WI38 (cell line): ENCODE data around the gene PCDH12.

ENCODE experiments used
- H3K4me3 ChIP-seq: 2 replicates; pipeline ENCODE4 v1.5.1; 2011; ENCODE audit warnings: low read depth, mild to moderate bottlenecking, control low read depth, low read length
- TF ChIP-seq, protein P1 (sequence below): IDR thresholded peaks from 2 replicates; pipeline ENCODE4 v1.5.1; 2012; ENCODE audit warnings: low read depth, mild to moderate bottlenecking, control low read depth, low read length

The PCDH12 gene

DNA sequence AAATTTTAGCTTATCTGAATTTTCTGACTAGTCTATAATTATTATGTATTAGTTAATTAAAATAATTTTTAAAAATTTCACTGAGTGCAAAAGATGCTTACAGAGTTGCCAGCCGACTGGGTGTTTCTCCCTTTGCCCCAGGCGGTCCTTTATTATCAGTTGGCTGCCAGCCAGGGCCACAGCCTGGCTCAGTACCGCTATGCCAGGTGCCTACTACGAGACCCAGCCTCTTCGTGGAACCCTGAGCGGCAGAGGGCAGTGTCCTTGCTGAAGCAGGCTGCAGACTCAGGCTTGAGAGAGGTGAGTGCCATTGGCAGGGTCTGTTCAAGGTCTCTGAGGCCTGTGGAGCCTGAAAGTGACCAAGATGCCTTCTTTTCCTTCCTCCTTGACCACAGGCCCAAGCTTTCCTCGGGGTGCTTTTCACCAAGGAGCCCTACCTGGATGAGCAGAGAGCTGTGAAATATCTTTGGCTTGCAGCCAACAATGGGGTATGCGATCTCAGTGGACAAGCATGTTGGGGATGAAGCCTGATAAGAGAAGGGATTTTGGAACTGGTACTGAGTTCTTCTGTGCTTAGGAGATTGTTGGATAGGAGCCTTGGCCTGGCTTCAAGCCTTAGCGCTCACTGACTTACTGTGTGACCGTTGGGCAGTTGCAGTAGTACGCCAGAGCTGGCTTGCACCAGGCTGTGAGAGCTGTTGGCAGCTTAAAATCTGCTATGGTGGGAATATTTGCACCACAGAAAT lies 23.7 kb downstream of the PCDH12 start:
- TF ChIP-seq, protein P1, sequence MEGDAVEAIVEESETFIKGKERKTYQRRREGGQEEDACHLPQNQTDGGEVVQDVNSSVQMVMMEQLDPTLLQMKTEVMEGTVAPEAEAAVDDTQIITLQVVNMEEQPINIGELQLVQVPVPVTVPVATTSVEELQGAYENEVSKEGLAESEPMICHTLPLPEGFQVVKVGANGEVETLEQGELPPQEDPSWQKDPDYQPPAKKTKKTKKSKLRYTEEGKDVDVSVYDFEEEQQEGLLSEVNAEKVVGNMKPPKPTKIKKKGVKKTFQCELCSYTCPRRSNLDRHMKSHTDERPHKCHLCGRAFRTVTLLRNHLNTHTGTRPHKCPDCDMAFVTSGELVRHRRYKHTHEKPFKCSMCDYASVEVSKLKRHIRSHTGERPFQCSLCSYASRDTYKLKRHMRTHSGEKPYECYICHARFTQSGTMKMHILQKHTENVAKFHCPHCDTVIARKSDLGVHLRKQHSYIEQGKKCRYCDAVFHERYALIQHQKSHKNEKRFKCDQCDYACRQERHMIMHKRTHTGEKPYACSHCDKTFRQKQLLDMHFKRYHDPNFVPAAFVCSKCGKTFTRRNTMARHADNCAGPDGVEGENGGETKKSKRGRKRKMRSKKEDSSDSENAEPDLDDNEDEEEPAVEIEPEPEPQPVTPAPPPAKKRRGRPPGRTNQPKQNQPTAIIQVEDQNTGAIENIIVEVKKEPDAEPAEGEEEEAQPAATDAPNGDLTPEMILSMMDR: no peak

DNA sequence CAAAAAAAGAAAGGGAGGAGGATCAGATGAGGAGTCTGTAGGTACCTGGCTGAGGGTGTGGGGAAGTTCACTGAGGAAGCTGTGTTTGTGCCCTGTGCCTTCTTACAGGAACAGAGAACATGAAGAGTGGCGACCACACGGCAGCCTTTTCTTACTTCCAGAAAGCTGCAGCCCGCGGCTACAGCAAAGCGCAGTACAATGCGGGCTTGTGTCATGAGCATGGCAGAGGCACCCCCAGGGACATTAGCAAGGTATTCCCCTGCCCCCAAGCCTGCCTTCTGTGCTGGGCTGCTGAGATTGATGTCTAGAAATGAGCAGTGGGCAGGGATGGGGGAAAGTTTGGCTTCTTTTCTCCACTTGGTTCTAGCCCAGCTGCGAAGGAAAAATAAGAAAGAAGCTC lies 24.9 kb downstream of the PCDH12 start:
- H3K4me3 ChIP-seq: no peak overlapping the region
- TF ChIP-seq, protein P1: no peak

More for the DNA sequence above, 23.7 kb downstream of the PCDH12 start:
- H3K4me3 ChIP-seq: no peak overlapping the region

DNA sequence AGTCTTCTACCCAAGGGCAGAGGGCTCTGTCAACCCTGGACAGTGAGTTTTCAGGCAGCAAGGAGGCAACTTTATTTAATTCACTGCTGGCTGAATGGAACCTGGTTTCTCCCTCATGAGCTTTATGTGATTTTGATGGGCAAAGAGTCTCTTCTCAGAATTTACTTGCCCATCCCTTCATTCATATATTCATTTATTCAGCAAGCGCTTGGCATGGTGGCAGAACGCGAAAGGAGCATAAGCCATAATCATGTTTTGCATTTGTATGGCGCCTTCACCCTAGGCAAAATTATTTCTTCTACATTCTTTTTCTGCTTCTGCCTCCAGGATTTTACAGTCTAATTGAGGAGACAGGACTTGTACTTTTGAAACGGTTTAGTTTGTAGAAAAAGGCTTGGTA lies 26.3 kb downstream of the PCDH12 start:
- TF ChIP-seq, protein P1: no peak
- H3K4me3 ChIP-seq: no peak overlapping the region

DNA sequence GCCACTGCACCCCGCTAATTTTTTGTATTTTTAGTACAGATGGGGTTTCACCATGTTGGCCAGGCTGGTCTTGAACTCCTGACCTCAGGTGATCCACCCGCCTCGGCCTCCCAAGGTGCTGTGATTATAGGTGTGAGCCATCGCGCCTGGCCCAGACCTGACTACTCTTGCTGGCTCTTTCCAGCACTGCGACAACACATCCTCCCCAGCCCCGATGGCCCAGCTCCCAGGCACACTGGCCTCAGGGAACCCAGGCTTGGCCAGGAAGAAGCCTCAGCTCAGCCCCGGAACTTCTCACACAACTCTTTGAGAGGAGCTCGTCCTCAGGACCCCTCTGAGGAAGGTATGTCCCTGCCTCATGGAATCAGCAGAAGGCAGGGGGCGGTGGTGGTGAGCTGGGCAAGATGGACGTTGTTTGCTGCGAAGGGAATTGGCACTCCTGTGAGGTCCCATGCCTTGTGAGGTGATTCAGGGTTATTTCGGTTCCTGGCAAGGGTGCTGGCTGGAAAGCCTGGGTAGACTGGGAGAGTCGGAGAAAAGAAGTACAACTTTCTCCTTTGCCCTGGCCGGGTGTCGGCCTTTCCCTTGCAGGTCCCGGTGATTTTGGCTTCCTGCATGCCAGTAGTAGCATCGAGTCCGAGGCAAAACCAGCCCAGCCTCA lies 28.5 kb downstream of the PCDH12 start:
- TF ChIP-seq, protein P1: no peak
- no peak overlapping the region for H3K4me3 ChIP-seq

DNA sequence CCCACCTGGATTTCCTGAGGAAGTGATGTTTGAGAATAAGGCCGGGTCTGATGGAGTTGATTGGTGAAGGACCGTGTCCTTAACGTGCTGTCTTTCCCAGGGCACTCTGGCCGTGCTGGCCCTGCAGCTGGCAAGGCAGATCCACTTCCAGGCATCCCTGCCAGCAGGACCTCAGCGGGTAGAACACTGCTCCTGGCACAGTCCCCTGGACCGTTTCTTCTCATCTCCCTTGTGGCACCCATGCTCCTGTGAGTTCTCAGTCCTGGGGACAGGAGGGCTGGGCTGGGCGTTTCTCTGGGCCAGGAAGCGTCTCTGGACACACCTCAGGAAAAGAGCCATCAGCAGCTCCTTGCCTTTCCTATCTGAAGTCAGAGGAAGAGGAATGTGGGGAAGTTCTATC lies 30.0 kb downstream of the PCDH12 start:
- H3K4me3 ChIP-seq: no peak overlapping the region
- TF ChIP-seq, protein P1: no peak

DNA sequence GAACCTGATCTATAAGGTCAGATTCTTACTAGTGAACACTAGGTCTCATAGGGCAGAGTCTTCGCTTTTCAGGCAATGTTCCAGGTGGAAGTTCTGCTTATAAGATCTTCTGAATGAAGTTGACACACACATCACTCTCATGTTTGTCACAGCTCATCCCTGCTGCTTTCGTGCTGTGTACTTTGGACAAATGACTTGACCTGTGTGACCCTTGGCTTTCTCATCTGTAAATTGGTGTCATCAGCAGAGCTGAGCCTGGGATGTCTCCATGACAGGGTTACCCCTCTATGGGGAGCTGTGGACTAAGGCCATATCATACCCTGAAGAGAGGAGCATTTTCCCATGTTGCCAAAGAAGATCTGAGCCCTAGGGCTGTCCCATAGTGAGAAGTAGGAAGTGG lies 31.6 kb downstream of the PCDH12 start:
- TF ChIP-seq, protein P1: no peak
- no peak overlapping the region for H3K4me3 ChIP-seq
